GM23248 (cell line): ENCODE data around the gene SH3TC2.

Experiments
- EZH2 ChIP-seq: fragments of 200-600 bp; sonication (generic); IDR thresholded peaks from 2 replicates; pipeline ENCODE4 v1.6.1; 2018; ENCODE audit warnings: antibody characterized with exemption, mild to moderate bottlenecking; ENCODE audit not compliant: insufficient read depth, poor library complexity, severe bottlenecking
- EZH2phosphoT487 ChIP-seq: fragments of 200-600 bp; sonication (generic); IDR thresholded peaks from 2 replicates; pipeline ENCODE4 v1.6.1; 2018; ENCODE audit warnings: antibody characterized with exemption, moderate library complexity, mild to moderate bottlenecking, low read depth; ENCODE audit not compliant: insufficient read depth

GRCh38 chr5:149072376-149072775 is 9.5 kb upstream of the SH3TC2 start:
- TF ChIP-seq EZH2 = no peak
- TF ChIP-seq EZH2phosphoT487 = no peak
